GM18868 (cell line): ENCODE results near the gene ATG101.
"Not testable (repeated sequence)": the region's sequence is repeated elsewhere in the genome, so short reads cannot be mapped to it uniquely, and the experiment has no call there.

Source experiments
- ATAC-seq: cut with Tn5 transposase; IDR thresholded peaks from one replicate; pipeline ENCODE4 v1.9.1; 2021; ENCODE audit warnings: mild to moderate bottlenecking, moderate library complexity; ENCODE audit not compliant: unreplicated experiment

The ATG101 gene

GRCh38 chr12:52096332-52097044 lies 26.7 kb downstream of the ATG101 start:
- no peak for ATAC-seq

GRCh38 chr12:52097045-52097666 lies 27.4 kb downstream of the ATG101 start:
- no peak for ATAC-seq

- not testable (repeated sequence) for ATAC-seq
These were observed 34.8 kb downstream of the ATG101 start for GRCh38 chr12:52104431-52105089.

- not testable (repeated sequence) for ATAC-seq
These were observed 46.7 kb downstream of the ATG101 start for GRCh38 chr12:52116222-52117125.

- peak; percentile 28 for ATAC-seq
These were observed 48.2 kb downstream of the ATG101 start for GRCh38 chr12:52117806-52118475.

GRCh38 chr12:52119398-52120254 lies 49.8 kb downstream of the ATG101 start:
- no peak for ATAC-seq

GRCh38 chr12:52120951-52121823 lies 51.4 kb downstream of the ATG101 start:
- no peak for ATAC-seq

- ATAC-seq: no peak
These were observed 52.2 kb downstream of the ATG101 start for GRCh38 chr12:52121824-52122539.

- no peak for ATAC-seq
These were observed 52.7 kb downstream of the ATG101 start for GRCh38 chr12:52122540-52122871.

GRCh38 chr12:52122904-52123303 lies 53.1 kb downstream of the ATG101 start:
- no peak for ATAC-seq

GRCh38 chr12:52123487-52124186 lies 53.9 kb downstream of the ATG101 start:
- ATAC-seq: no peak

- no peak for ATAC-seq
These were observed 55.7 kb downstream of the ATG101 start for GRCh38 chr12:52125476-52125900.

GRCh38 chr12:52126050-52126604 lies 56.3 kb downstream of the ATG101 start:
- ATAC-seq: no peak
